IPS DF 4.7 (cell line): ENCODE measurements around the gene PRPF6.

Experiments
- DNase-seq: peaks from one replicate; pipeline ENCODE4 v3.0.0-alpha.2; 2013; ENCODE audit warnings: low spot score; ENCODE audit errors: extremely low read depth

Gene PRPF6

DNA sequence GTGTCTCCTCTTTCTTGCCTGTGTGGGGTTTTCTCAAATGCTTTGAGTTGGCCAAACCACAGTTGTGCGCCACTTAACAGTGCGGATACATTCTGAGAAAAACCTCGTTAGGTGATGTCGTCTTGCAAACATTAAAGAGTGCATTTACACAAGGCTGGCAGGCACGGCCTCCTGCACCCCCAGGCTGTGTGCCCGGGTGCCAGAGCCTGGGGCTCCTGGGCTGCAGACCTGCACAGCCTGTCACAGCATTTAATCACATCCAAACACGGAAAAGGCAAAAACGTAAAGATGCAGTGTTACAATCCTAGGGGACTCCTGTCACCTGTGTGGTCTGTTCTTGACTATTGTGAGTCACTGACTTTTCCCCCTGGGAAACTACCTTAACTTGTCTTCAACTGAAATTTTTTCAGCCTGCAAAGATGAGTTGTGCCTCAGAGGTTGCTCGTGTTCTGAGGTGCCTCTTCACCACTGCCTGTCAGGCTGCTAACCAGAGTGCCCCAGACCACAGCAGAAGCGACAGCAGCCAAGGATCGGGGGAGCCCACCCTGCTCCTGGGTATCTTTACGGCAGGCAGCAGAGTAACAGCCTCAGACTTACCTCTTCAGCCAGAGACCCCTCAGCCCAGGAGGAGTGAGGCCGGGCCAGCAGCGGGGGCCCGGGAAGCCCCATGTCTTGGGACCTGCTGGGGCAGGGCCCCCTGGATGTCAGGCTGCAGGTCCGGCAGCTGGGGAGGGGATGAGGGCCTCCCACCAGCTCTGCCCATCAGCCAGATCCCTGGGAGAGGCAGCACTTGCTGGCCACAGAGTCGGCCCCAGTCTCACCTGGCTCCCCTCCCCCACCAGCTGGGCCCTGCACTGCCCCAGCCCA, 54.4 kb downstream of the PRPF6 start:
- DNase-seq, result no peak

DNA sequence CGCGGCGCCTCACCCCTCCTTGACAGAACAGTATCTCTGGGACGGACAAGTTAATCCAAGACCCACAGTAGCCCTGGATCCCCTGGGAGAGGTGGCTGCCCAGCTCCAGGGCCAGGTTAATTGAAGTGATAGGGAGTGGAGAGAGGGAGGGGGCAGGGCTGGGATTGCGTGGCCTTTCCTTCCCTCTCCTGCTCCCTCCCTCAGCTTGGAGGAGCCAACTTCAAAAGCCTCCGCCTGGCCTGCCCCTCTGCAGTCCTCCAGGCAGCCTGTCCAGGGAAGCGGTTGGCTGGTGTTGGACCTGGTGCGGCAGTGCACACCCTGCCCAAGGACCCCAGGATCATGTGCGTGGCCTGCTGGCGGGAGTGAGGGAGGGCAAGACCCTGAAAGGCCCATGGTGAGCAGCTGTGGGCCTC, 55.0 kb downstream of the PRPF6 start, which contains the start of gene C20orf204:
Gene C20orf204 (plus strand): TSS at position 250 of the 413 bp plus-strand sequence. CDS start 142 bp downstream, at position 392.
- no peak for DNase-seq

DNA sequence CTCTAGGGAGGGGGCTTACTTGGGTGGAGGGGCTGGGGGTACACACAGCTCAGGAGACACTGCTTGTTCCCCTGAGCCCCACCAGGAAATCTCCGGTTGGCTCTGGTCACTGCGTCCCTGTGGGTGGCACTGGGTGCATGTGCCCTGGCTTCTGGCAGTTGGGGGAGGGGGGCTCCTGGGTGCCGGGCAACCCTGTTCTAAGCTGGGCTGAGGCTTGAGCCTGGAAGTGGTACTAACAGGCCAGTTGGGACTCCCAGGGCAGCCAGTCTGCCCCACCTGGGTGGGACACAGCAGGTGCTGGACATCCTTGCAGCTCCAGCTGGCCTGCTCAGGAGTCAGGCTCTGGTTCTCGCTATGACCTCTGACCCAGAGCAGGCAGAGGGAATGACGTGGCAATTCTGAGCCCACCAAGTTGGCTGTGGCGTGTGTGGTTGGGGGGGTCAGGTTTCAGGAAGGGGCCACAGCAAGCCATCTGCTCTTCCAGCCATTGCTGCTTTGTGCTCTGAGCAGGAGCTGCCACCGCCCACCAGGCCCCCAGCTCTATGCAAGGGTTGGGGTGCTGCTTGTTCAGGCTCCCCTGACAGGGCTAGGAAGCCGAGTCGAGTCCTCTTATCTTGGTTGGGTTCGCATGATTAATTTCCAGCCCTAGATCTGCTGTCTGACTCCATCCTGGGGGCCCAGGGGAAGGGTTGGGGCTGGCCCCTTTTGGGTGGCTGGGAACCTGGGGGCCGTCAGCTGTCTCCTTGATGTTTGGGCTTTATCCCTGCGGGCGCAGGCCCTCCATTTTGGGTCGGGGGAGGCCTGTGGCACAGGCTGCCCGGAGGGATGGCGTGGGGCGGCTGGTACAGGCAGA, 55.6 kb downstream of the PRPF6 start:
- no peak for DNase-seq

DNA sequence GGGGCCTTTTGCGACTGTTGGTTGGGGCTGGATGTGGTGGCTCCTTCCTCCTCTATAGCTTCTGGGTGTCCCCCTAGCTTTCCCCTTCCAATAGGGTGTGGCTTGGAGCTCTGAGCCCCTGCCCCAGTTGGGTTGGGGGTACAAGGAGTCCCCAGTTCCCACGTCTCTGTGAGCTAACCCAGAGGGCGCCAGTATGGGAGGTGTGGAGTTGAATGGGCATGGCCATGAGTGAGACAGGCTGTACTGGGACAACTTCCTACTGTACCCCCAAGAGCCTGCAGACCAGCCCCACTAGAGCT, 56.2 kb downstream of the PRPF6 start:
- DNase-seq, result no peak

GRCh38 chr20:64037498-64038213, 56.7 kb downstream of the PRPF6 start:
- DNase-seq, result no peak

DNA sequence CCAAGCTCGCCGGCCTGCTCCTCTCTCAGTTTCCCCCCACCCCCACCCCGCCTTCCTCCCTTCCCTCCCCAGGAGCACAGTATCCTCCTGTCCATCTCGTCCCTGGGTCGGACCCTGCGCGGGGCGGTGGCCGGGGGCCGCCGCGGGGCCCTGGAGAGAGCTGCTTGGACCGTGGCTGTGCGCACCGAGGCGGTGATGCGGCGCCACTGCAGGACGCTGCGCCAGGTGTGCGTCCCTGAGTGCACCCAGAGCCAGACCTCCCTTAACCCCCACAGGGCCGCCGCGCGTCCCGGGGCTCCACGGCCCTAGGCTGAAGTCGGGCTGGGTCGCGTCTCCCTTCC, 57.3 kb downstream of the PRPF6 start:
- DNase-seq, result no peak

GRCh38 chr20:64038565-64039292, 57.8 kb downstream of the PRPF6 start:
- DNase-seq, result no peak

- no peak for DNase-seq
These were observed 58.6 kb downstream of the PRPF6 start for GRCh38 chr20:64039293-64040160.

DNA sequence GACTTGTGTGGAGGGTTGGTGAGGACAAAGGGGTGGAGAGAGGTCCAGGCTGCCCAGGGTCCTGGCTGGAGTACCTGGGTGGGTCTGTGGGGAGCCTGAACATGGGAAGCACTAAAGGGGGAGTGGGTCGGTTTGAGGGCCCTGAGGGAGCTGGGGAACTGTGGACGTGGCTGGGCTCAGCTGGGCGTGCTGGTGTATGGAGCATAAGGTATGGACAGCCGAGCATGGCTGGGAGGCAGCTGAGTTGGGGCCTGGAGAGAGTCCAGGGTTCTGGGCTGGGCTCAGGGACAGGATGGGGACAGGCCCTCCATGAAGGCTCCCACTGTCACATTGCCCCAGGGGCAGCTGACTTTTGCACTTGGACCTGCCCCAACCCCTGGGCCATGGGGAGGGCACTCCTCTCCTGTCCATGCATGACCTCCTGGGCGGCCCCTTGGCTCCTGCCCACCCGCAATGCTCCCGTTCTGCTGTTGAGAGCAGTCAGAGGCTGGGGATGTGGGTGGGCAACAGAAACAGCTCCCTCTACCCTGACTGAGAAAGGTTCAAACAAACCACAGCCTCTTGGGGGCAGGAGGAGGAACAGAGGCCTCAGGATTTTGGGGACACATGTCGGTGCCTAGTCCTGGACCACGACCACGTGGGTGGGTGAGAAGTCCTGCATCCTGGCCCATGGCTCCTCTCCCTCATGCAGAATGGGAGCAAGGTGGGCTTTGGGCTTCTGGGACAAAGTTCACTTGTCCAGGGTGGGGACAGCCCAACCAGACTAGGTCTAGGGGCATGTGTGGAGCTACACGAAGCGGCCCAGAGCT, 59.5 kb downstream of the PRPF6 start:
- DNase-seq, result no peak

GRCh38 chr20:64041040-64041780, 60.3 kb downstream of the PRPF6 start:
- DNase-seq, result no peak

DNA sequence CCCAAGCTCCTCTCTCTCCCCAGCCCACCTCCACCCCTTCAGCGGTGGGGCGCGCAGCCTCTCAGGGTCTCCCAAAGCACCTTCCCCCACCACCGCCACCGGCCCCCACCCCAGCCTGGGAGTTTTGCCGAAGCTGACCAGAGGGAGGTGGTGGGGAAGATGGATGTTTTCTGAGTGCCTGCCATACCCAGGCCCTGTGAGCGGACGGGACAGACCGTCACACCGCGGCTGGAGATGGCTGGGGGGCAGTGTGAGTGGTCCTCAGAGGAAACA, 60.8 kb downstream of the PRPF6 start:
- no peak for DNase-seq

DNA sequence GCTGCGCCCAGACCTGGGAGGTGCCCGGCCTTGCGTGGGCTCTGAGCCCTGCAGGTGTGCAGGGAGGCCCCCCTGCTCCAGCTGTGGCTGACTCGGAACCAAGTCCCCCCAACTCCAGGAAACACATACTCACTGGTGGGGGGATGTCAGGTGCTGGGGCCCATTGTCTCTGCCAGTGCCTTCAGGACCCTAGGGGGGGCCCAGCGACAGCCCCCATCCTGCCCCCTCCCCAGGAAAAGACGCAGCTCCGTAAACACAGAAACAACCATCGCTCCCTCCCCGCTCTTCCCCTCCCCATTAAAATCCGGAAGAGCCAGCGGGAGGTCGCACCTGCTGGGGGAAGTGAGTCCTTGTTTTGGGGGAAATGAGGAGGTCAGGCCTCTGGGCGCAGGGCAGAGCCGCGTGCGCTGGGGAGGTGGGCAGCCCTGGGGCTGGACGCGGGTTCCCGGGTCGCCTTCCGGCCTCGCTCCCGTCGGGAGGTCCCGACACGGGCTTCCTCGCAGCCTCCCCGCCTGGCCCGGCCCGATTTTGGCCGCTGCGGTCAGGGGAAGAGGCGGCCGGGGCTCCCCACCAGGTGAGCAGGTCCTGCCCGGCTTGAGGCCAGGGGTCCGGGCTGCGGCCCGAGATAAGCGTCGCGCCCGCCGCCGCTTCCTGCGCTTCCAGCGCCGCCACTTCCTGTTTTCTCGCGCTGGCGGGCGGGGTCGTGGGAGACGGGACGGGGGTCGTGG, 61.3 kb downstream of the PRPF6 start:
- no peak for DNase-seq

DNA sequence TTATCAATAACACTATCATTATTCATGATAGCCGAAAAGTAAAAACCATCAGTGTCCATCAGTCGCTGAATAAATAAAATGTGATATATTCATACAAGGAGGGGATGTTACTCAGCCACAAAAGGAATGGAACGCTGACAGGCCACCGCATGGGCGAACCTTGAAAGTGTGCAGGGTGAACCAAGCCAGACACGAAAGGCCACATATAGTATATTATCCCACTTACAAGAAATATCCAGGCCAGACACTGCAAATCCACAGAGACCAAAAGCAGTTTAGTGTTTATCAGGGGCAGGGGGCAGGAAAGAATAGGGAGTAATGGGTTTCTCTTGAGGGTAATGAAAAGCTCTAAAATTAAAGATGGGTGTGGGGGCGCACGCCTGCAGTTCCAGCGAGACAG, 62.8 kb downstream of the PRPF6 start:
- DNase-seq, result no peak

- no peak for DNase-seq
These were observed 63.7 kb downstream of the PRPF6 start for GRCh38 chr20:64044484-64045247.

DNA sequence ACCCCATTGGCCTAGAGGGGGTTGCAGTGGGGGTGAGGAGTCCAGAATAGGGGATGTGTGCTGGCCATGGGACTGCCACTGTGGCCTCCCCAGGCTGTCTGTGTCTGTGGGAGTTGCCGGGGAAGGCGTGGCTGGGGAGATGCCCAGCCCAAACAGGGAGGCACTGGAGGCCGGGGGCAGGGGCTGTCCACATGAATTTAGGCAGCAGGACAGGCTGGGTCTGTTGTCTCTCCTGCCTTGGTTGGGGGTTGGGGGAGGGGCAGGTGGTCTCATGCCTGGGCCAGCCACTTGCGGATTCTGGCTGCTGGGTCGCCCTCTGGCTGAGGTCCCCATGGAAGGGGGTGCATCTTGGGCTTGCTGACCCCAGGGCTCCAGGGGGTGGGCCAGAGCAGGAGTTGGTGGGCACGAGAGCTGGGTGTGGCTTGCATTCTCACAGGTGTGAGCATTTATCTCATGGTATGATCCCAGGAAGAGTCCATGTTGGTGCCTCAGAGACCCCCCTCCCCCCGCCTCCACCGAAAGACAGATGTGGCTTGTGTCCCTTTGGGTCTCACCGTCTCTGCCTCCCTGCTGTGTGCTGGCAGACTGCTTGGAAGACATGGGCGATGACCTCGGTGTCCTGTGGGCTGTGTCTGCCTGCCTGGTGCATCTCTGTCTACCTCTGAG, 64.5 kb downstream of the PRPF6 start:
- no peak for DNase-seq

DNA sequence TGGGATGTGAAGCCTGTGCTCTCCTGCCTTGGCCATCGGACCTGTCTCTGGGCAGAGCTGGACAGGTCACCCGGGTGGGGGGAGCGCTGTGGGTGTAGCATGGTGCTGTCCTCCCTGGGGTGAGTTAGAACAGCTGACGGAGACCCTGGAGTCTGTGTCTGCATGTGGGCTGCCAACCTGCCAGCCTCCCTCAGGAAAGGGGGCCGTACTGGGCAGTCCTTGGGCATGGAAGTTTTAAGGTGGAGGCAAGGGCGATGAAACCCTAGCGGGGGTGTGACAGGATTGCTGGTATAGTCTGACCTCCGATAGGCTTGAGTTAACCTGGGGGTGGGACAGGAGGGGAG, 66.1 kb downstream of the PRPF6 start:
- DNase-seq, result no peak

- DNase-seq, result no peak
These were observed 67.1 kb downstream of the PRPF6 start for GRCh38 chr20:64047968-64048401.
